ENCODE results near the gene BPIFB4. TPM values are rescaled to one million over a fixed set of nuclear protein-coding genes. Genes with fewer than 3 reads are reported as not detected.

BPIFB4 gene
- total and polyA plus RNA-seq, 4 donors, result 0.25 TPM; not detected in 3

- ATAC-seq (ENCODE audit: insufficient read depth, low FRiP score) (no peak), DNase-seq (no peak)
- no peak for TF ChIP-seq CTCF (IDR thresholded peaks at IDR 0.05; ENCODE audit: control extremely low read depth, extremely low read depth)
- WGBS, 2 donors, result 85 to 90% methylated on average over 4 of the region's 4 CpGs
- H3K4me3 ChIP-seq, result no peak overlapping the region
- no peaks in the 10 kb centered on the region for H3K27me3 ChIP-seq (ENCODE audit: control insufficient read depth in 3 of 3, insufficient read depth in 3 of 3, low read length in 2 of 3)
- peaks cover 0 to 5% (median 0%) of the 10 kb centered on the region in 4 donors for H3K9me3 ChIP-seq (ENCODE audit: control insufficient read depth in 4 of 4, insufficient read depth in 3 of 4, low read length in 3 of 4)
- no peaks in the 10 kb centered on the region for H3K36me3 ChIP-seq (ENCODE audit: control insufficient read depth in 4 of 4, insufficient read depth in 4 of 4, low read length in 4 of 4)
- no peak overlapping the region for H3K27ac ChIP-seq (ENCODE audit: low read depth in 1 of 2, low read length in 1 of 2)
- no peak overlapping the region for H3K9ac ChIP-seq (ENCODE audit: insufficient read depth in 1 of 2, low read length in 2 of 2)
- no peaks in the 10 kb centered on the region for H3K4me1 ChIP-seq (ENCODE audit: control insufficient read depth in 5 of 5, insufficient read depth in 5 of 5, low read length in 5 of 5)
Measured at GRCh38 chr20:33051333-33051732, 28.1 kb upstream of the BPIFB4 start.

- DNase-seq (no peak), ATAC-seq (ENCODE audit: insufficient read depth, low FRiP score) (no peak)
- H3K9me3 ChIP-seq (ENCODE audit: control insufficient read depth in 4 of 4, insufficient read depth in 3 of 4, low read length in 3 of 4), result no peaks in the 10 kb centered on the region
- H3K27me3 ChIP-seq (ENCODE audit: control insufficient read depth in 3 of 3, insufficient read depth in 3 of 3, low read length in 2 of 3), result peaks cover 0 to 3% (median 0%) of the 10 kb centered on the region in 3 donors
- TF ChIP-seq CTCF (IDR thresholded peaks at IDR 0.05; ENCODE audit: control extremely low read depth, extremely low read depth), result no peak
- no peak within 1 kb of the TSS for H3K27ac ChIP-seq (ENCODE audit: low read depth in 1 of 2, low read length in 1 of 2)
- no peak within 1 kb of the TSS for H3K9ac ChIP-seq (ENCODE audit: insufficient read depth in 1 of 2, low read length in 2 of 2)
- H3K36me3 ChIP-seq (ENCODE audit: control insufficient read depth in 4 of 4, insufficient read depth in 4 of 4, low read length in 4 of 4), result no peaks in the 10 kb centered on the region
- H3K4me3 ChIP-seq, result no peak within 1 kb of the TSS
- 82 to 86% methylated on average over 23 to 25 of the region's 25 CpGs for WGBS, 2 donors
- no peaks in the 10 kb centered on the region for H3K4me1 ChIP-seq (ENCODE audit: control insufficient read depth in 5 of 5, insufficient read depth in 5 of 5, low read length in 5 of 5)
Measured at GRCh38 chr20:33053291-33054106, 25.9 kb upstream of the BPIFB4 start, which contains the start of gene BPIFB3. BPIFB3 (plus strand) TSS chr20:33053903; CDS start chr20:33055436, 1,533 bp downstream.

- no peaks in the 10 kb centered on the region for H3K9me3 ChIP-seq (ENCODE audit: control insufficient read depth in 4 of 4, insufficient read depth in 3 of 4, low read length in 3 of 4)
- no peak overlapping the region for H3K9ac ChIP-seq (ENCODE audit: insufficient read depth in 1 of 2, low read length in 2 of 2)
- peaks cover 0 to 3% (median 0%) of the 10 kb centered on the region in 3 donors for H3K27me3 ChIP-seq (ENCODE audit: control insufficient read depth in 3 of 3, insufficient read depth in 3 of 3, low read length in 2 of 3)
- no peaks in the 10 kb centered on the region for H3K36me3 ChIP-seq (ENCODE audit: control insufficient read depth in 4 of 4, insufficient read depth in 4 of 4, low read length in 4 of 4)
- no peak overlapping the region for H3K4me3 ChIP-seq
- H3K27ac ChIP-seq (ENCODE audit: low read depth in 1 of 2, low read length in 1 of 2), result no peak overlapping the region
- no peak for DNase-seq
- TF ChIP-seq CTCF (IDR thresholded peaks at IDR 0.05; ENCODE audit: control extremely low read depth, extremely low read depth), result no peak
- ATAC-seq (ENCODE audit: insufficient read depth, low FRiP score), result no peak
- H3K4me1 ChIP-seq (ENCODE audit: control insufficient read depth in 5 of 5, insufficient read depth in 5 of 5, low read length in 5 of 5), result no peaks in the 10 kb centered on the region
- 83 to 90% methylated on average over 7 of the region's 7 CpGs for WGBS, 2 donors
Measured at GRCh38 chr20:33054381-33054780, 25.1 kb upstream of the BPIFB4 start.
